HepG2 (cell line): ENCODE measurements around the gene ATPAF2. TPM values are rescaled to one million over a fixed set of nuclear protein-coding genes. Genes with fewer than 3 reads are reported as not detected.

ENCODE experiments used
- ATAC-seq: fragments of 200-7000 bp; cut with Tn5 transposase; 3 replicates; pipeline ENCODE4 v1.9.1; 2020; ENCODE audit warnings: mild to moderate bottlenecking, moderate library complexity
- BruUV-seq: library from RNA; stranded (reverse); fragments of 400-500 nt; replicated peaks from 2 replicates; lab custom pipeline; 2021; lab: Mats Ljungman, UMichigan
- CTCF ChIA-PET: fragments of 300-600 bp; formaldehyde crosslinking; extraction: SDS; loops from one replicate; lab custom pipeline; 2021; ENCODE audit warnings: low total read pairs, inconsistent platforms, low intra/inter-chr PET ratio; lab: Yijun Ruan, JAX
- POLR2A ChIA-PET: fragments of 350-600 bp; sonication (Branson Sonifier 250); formaldehyde crosslinking; loops from one replicate; lab custom pipeline; 2020; ENCODE audit warnings: antibody characterized with exemption, inconsistent platforms; lab: Yijun Ruan, JAX
- DNase-seq: peaks from one replicate; pipeline ENCODE4 v3.0.0-alpha.2; 2015; ENCODE audit warnings: low spot score
- FAIRE-seq: peaks from 3 replicates; lab custom pipeline; 2011; peaks lifted over from hg19 to GRCh38; lab: Jason Lieb, UNC
- H2AFZ ChIP-seq: one replicate; pipeline ENCODE4 v1.6.1; 2011; ENCODE audit warnings: low read length, inconsistent platforms
- H3K27ac ChIP-seq: fragments of 300-600 bp; 3 replicates; pipeline ENCODE4 v1.8.0; 2011; ENCODE audit warnings: mixed run types, mild to moderate bottlenecking, mixed read lengths, low read length, inconsistent platforms; ENCODE audit not compliant: insufficient read depth; ENCODE audit errors: extremely low read length
- H3K27me3 ChIP-seq, 2 experiments: fragments of 200-600 bp in 1 of 2; 2 replicates in 1 of 2; 3 replicates in 1 of 2; pipeline versions ENCODE4 v1.6.0 to v1.8.0; 2011; ENCODE audit warnings: low read length in 2 of 2, mild to moderate bottlenecking in 2 of 2, moderate library complexity in 2 of 2, inconsistent platforms in 1 of 2; ENCODE audit not compliant: insufficient read depth in 2 of 2, control insufficient read depth in 1 of 2
- H3K36me3 ChIP-seq, 2 experiments: fragments of 200-600 bp in 1 of 2; replicated peaks in 1 of 2; 2 replicates in 1 of 2; 3 replicates in 1 of 2; pipeline versions ENCODE4 v1.5.1 to v1.8.0; 2011; ENCODE audit warnings: low read length in 2 of 2, inconsistent platforms in 1 of 2; ENCODE audit not compliant: insufficient read depth in 2 of 2, control insufficient read depth in 1 of 2
- H3K4me1 ChIP-seq: 2 replicates; pipeline ENCODE4 v1.5.1; 2012; ENCODE audit warnings: low read length, inconsistent platforms; ENCODE audit not compliant: insufficient read depth
- H3K4me2 ChIP-seq: 2 replicates; pipeline ENCODE4 v1.6.0; 2011; ENCODE audit warnings: low read depth, low read length, inconsistent platforms
- H3K4me3 ChIP-seq, 3 experiments: fragments of 200-600 bp in 1 of 3; sonication (generic), shearing (Covaris generic) in 1 of 3; replicated peaks in 1 of 3; 2 replicates each; pipeline ENCODE4 v1.5.1; 2011 to 2016; ENCODE audit warnings: low read length in 3 of 3, inconsistent platforms in 2 of 3, low read depth in 2 of 3, mild to moderate bottlenecking in 2 of 3, control low read depth in 1 of 3, mixed read lengths in 1 of 3; ENCODE audit not compliant: insufficient read depth in 1 of 3
- H3K79me2 ChIP-seq: one replicate; pipeline ENCODE4 v1.6.1; 2011; ENCODE audit warnings: low read length, inconsistent platforms; ENCODE audit not compliant: insufficient read depth
- H3K9ac ChIP-seq: 2 replicates; pipeline ENCODE4 v1.6.0; 2011; ENCODE audit warnings: mild to moderate bottlenecking, low read depth, low read length, inconsistent platforms; ENCODE audit not compliant: insufficient read depth
- H3K9me3 ChIP-seq: 2 replicates; pipeline ENCODE4 v1.5.1; 2012; ENCODE audit warnings: mild to moderate bottlenecking, low read length
- H4K20me1 ChIP-seq: 2 replicates; pipeline ENCODE4 v1.6.0; 2011; ENCODE audit warnings: inconsistent platforms, mild to moderate bottlenecking, low read length, moderate library complexity; ENCODE audit not compliant: insufficient read depth
- ATF5 ChIP-seq: sonication (generic); formaldehyde crosslinking; IDR thresholded peaks from 2 replicates; pipeline ENCODE4 v1.4.0; 2020; ENCODE audit warnings: mild to moderate bottlenecking, low read depth, missing genetic modification reagents
- ELF4 ChIP-seq: sonication (generic); formaldehyde crosslinking; IDR thresholded peaks from 2 replicates; pipeline ENCODE4 v1.5.0; 2020; ENCODE audit warnings: missing genetic modification reagents, mild to moderate bottlenecking, moderate library complexity, borderline replicate concordance
- FOXO1 ChIP-seq: sonication (generic); formaldehyde crosslinking; IDR thresholded peaks from 2 replicates; pipeline ENCODE4 v1.4.0; 2020; ENCODE audit warnings: missing genetic modification reagents
- HNRNPLL ChIP-seq: fragments of 200-400 bp; formaldehyde crosslinking; IDR thresholded peaks from 2 replicates; pipeline ENCODE4 v1.6.1; 2017; ENCODE audit warnings: mild to moderate bottlenecking, low read depth, low read length; ENCODE audit not compliant: poor library complexity, severe bottlenecking
- JUNB ChIP-seq: sonication (generic); formaldehyde crosslinking; IDR thresholded peaks from 2 replicates; pipeline ENCODE4 v1.8.0; 2022; ENCODE audit warnings: missing genetic modification reagents, mild to moderate bottlenecking, borderline replicate concordance
- MBNL3 ChIP-seq: fragments of 250-450 bp; sonication (Bioruptor Pico); conservative IDR thresholded peaks from 2 replicates; pipeline ENCODE4 v1.8.0; 2022; ENCODE audit warnings: mild to moderate bottlenecking, inconsistent platforms
- NCOA2 ChIP-seq: sonication (generic); formaldehyde crosslinking; IDR thresholded peaks from 2 replicates; pipeline ENCODE4 v1.8.0; 2022; ENCODE audit warnings: inconsistent platforms
- NFIC ChIP-seq: IDR thresholded peaks from 2 replicates; pipeline ENCODE4 v1.6.1; 2012; ENCODE audit warnings: mild to moderate bottlenecking, low read length, inconsistent platforms
- PAXIP1 ChIP-seq: sonication (generic); formaldehyde crosslinking; conservative IDR thresholded peaks from 2 replicates; pipeline ENCODE4 v1.4.0; 2020; ENCODE audit warnings: mild to moderate bottlenecking, missing genetic modification reagents, moderate library complexity
- PPARG ChIP-seq: conservative IDR thresholded peaks from 2 replicates; pipeline ENCODE4 v1.6.1; 2016; ENCODE audit warnings: missing biosample characterization, missing genetic modification reagents
- REPIN1 ChIP-seq: sonication (generic); formaldehyde crosslinking; IDR thresholded peaks from 2 replicates; pipeline ENCODE4 v1.8.0; 2022; ENCODE audit warnings: missing genetic modification reagents, low read depth, mild to moderate bottlenecking, borderline replicate concordance
- TCF7 ChIP-seq: sonication (generic); IDR thresholded peaks from 2 replicates; pipeline ENCODE4 v1.6.1; 2016; ENCODE audit warnings: antibody characterized with exemption, low read depth
- TEAD3 ChIP-seq: optimal IDR thresholded peaks from 2 replicates; pipeline ENCODE3; 2016; ENCODE audit warnings: borderline replicate concordance
- ZMYM3 ChIP-seq: sonication (generic); formaldehyde crosslinking; IDR thresholded peaks from 2 replicates; pipeline ENCODE4 v1.5.1; 2020; ENCODE audit warnings: mild to moderate bottlenecking, missing genetic modification reagents
- ZNF235 ChIP-seq: sonication (generic); formaldehyde crosslinking; IDR thresholded peaks from 2 replicates; pipeline ENCODE4 v1.8.1; 2023; ENCODE audit warnings: mild to moderate bottlenecking, missing genetic modification reagents, borderline replicate concordance
- ZNF572 ChIP-seq: sonication (generic); formaldehyde crosslinking; IDR thresholded peaks from 2 replicates; pipeline ENCODE4 v1.5.1; 2020; ENCODE audit warnings: mild to moderate bottlenecking, missing genetic modification reagents
- ZNF710 ChIP-seq: sonication (generic); formaldehyde crosslinking; IDR thresholded peaks from 2 replicates; pipeline ENCODE4 v1.5.0; 2020; ENCODE audit warnings: mild to moderate bottlenecking, missing genetic modification reagents, borderline replicate concordance
- ZNF777 ChIP-seq: sonication (generic); formaldehyde crosslinking; IDR thresholded peaks from 2 replicates; pipeline ENCODE4 v1.4.0; 2020; ENCODE audit warnings: missing genetic modification reagents
- WGBS: methylation state at CpG from one replicate; pipeline ENCODE4 v1.1.6; 2017; ENCODE audit warnings: low lambda C conversion rate; 5-methylcytosine and 5-hydroxymethylcytosine counted together
- in situ Hi-C: cut with HindIII; loops from 2 replicates; pipeline ENCODE4 v1.10.0; 2017; ENCODE audit warnings: low pct_unique_long_range_greater_than_20kb; ENCODE audit not compliant: extremely low pct_ligation_motif_present
- intact Hi-C: fragments of 100-400 bp; cut with micrococcal nuclease; formaldehyde crosslinking; loops from one replicate; pipeline ENCODE4 v1.10.0; 2022; ENCODE audit not compliant: unreplicated experiment
- polyA plus RNA-seq, 8 experiments: library from polyadenylated mRNA; depleted of rRNA in 3 of 8; stranded (reverse) in 7 of 8; unstranded in 1 of 8; fragments of >200 nt; fragmentation: Illumina TruSeq in 4 of 8; extraction: Trizol in 4 of 8; gene quantifications; 2 replicates each; pipeline versions ENCODE4 v1.2.1 to v1.2.3, GENCODE V29; 2011 to 2016; ENCODE audit warnings: low read depth in 4 of 8, missing spikeins in 1 of 8, mixed read lengths in 1 of 8; ENCODE audit not compliant: insufficient read depth in 1 of 8
- total RNA-seq, 5 experiments: library from RNA; depleted of rRNA; stranded (reverse); fragments of >200 nt; fragmentation: Illumina TruSeq; extraction: Trizol; gene quantifications; 2 replicates each; pipeline ENCODE4 v1.2.3, GENCODE V29; 2016; ENCODE audit warnings: low read depth in 1 of 5

ATPAF2 gene
- total and polyA plus RNA-seq, 2 of the 13 experiments (the other 11 are each of a cell fraction or from before 2014, with no cell fraction given): 15.0 to 16.5 TPM

- ChIA-PET CTCF (no interaction called here), POLR2A (interaction anchor here (1.2 kb wide), 1 partner anchor 46 kb away, joined by 4 read pairs; the partner anchor contains the start of genes DRC3 and TOM1L2)
- H3K27ac ChIP-seq: peak overlapping the region; percentile 71
- 3% methylated on average over 3 of the region's 3 CpGs for WGBS
- ATAC-seq (peak; percentile 93), FAIRE-seq (peak; percentile 99), DNase-seq (peak; percentile 91)
- no peaks in the 10 kb centered on the region for H3K27me3 ChIP-seq
- H3K4me3 ChIP-seq: peak overlapping the region in 1 of 3 experiments; percentile 44; a peak in 3 of 6 replicates
- H3K36me3 ChIP-seq: peaks cover 0 to 3% of the 10 kb centered on the region in 2 experiments; a peak in 3 of 5 replicates
- no peak overlapping the region for H2AFZ ChIP-seq
- H3K4me2 ChIP-seq: peak overlapping the region; percentile 75
- in situ Hi-C loops (loop anchor here (25.0 kb wide), 1 partner anchor 94 kb away; the partner anchor contains the start of gene MYO15A), intact Hi-C loops (loop anchor here (1.0 kb wide), 1 partner anchor 46 kb away; the partner anchor contains the start of genes DRC3 and TOM1L2)
- peaks cover 30% of the 10 kb centered on the region for H3K4me1 ChIP-seq
- H3K9me3 ChIP-seq: no peaks in the 10 kb centered on the region
- H3K79me2 ChIP-seq: no peaks in the 10 kb centered on the region
- peak overlapping the region; percentile 27 for H3K9ac ChIP-seq
- no TSS peak for BruUV-seq
- H4K20me1 ChIP-seq: no peaks in the 10 kb centered on the region
- TF ChIP-seq ELF4 (no peak), ZNF710 (CRISPR knock-in tag) (peak; percentile 24; the same call in 1 of the 2 replicates), ZMYM3 (CRISPR knock-in tag) (0 out of 2 replicates have a peak, but pooled peaks have one; percentile 32), REPIN1 (CRISPR knock-in tag) (peak; percentile 22; the same call in 1 of the 2 replicates), TCF7 (0 out of 2 replicates have a peak, but pooled peaks have one; percentile 13), MBNL3 (CRISPR knock-in tag) (no peak), ATF5 (CRISPR knock-in tag) (no peak), NFIC (peak; percentile 49; the same call in 1 of the 2 replicates), ZNF777 (CRISPR knock-in tag) (no peak), FOXO1 (CRISPR knock-in tag) (peak; percentile 53), HNRNPLL (no peak), PAXIP1 (CRISPR knock-in tag) (peak; percentile 87), ZNF235 (CRISPR knock-in tag) (no peak), TEAD3 (CRISPR knock-in tag) (peak; percentile 48), PPARG (0 out of 2 replicates have a peak, but pooled peaks have one; percentile 51), JUNB (no peak), NCOA2 (CRISPR knock-in tag) (peak; percentile 61; the same call in 1 of the 2 replicates), ZNF572 (CRISPR knock-in tag) (no peak)
Measured at GRCh38 chr17:18017958-18018357, 21.0 kb downstream of the ATPAF2 start.
